ENCODE data around the gene EFNA1. TPM values are rescaled to one million over a fixed set of nuclear protein-coding genes. Genes with fewer than 3 reads are reported as not detected.

Gene EFNA1
- total and polyA plus RNA-seq, 2 of the 13 experiments (the other 11 are each of a cell fraction or from before 2014, with no cell fraction given): 81.8 to 874 TPM

DNA sequence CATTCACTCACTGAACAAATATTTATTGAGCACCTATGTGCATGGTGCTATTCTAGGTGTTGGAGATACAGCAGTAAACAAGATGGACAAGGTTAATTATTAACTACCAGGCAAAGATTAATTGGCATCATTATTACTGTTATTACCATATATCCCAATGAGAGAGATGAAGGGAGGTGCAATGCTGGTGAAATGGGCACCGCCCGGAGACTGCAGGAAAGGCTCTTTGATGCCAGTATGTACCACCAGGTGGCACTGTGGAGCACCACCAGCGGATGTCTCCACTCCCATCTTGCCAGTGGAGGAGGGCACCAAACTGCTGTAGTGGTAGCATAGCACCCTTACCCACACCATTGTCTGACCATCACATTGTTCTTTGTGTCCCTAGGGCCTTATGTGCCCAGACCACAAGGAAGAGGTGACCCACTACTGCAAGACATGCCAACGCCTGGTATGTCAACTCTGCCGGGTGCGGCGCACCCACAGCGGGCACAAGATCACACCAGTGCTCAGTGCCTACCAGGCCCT is 48.9 kb downstream of the EFNA1 start (continued):
- TF ChIP-seq XBP1 (CRISPR knock-in tag; IDR thresholded peaks at IDR 0.05) (no peak), HIVEP1 (CRISPR knock-in tag; IDR thresholded peaks at IDR 0.05) (no peak), ZNF460 (CRISPR knock-in tag; IDR thresholded peaks at IDR 0.05; ENCODE audit: borderline replicate concordance) (no peak), KDM4B (CRISPR knock-in tag; IDR thresholded peaks at IDR 0.05) (no peak), KLF15 (CRISPR knock-in tag; IDR thresholded peaks at IDR 0.05; ENCODE audit: borderline replicate concordance) (no peak), ZNF782 (CRISPR knock-in tag; IDR thresholded peaks at IDR 0.05; ENCODE audit: borderline replicate concordance) (no peak), ESRRA (CRISPR knock-in tag; IDR thresholded peaks at IDR 0.05; ENCODE audit: low read depth) (no peak), ZNF34 (CRISPR knock-in tag; IDR thresholded peaks at IDR 0.05; ENCODE audit: borderline replicate concordance) (no peak), KLF11 (CRISPR knock-in tag; IDR thresholded peaks at IDR 0.05) (no peak), NFE2L1 (CRISPR knock-in tag; IDR thresholded peaks at IDR 0.05; ENCODE audit: borderline replicate concordance) (no peak), ETV5 (CRISPR knock-in tag; IDR thresholded peaks at IDR 0.05; ENCODE audit: borderline replicate concordance) (peak; percentile 41; the same call in 1 of the 2 replicates), HCFC1 (IDR thresholded peaks at IDR 0.05; ENCODE audit: low read depth, low read length) (no peak), CBX1 (IDR thresholded peaks at IDR 0.05; ENCODE audit: low read depth) (no peak), ZNF577 (CRISPR knock-in tag; IDR thresholded peaks at IDR 0.05; ENCODE audit: borderline replicate concordance, low read depth) (no peak), MEIS1 (CRISPR knock-in tag; IDR thresholded peaks at IDR 0.05; ENCODE audit: borderline replicate concordance) (no peak), RORA (CRISPR knock-in tag; IDR thresholded peaks at IDR 0.05) (no peak), FOXK2 (IDR thresholded peaks at IDR 0.05) (no peak), KDM5B (CRISPR knock-in tag; IDR thresholded peaks at IDR 0.05; ENCODE audit: borderline replicate concordance) (0 out of 2 replicates have a peak, but pooled peaks have one; percentile 42), ZKSCAN8 (CRISPR knock-in tag; IDR thresholded peaks at IDR 0.05; ENCODE audit: borderline replicate concordance) (no peak)
- TF ChIP-seq, protein P1, sequence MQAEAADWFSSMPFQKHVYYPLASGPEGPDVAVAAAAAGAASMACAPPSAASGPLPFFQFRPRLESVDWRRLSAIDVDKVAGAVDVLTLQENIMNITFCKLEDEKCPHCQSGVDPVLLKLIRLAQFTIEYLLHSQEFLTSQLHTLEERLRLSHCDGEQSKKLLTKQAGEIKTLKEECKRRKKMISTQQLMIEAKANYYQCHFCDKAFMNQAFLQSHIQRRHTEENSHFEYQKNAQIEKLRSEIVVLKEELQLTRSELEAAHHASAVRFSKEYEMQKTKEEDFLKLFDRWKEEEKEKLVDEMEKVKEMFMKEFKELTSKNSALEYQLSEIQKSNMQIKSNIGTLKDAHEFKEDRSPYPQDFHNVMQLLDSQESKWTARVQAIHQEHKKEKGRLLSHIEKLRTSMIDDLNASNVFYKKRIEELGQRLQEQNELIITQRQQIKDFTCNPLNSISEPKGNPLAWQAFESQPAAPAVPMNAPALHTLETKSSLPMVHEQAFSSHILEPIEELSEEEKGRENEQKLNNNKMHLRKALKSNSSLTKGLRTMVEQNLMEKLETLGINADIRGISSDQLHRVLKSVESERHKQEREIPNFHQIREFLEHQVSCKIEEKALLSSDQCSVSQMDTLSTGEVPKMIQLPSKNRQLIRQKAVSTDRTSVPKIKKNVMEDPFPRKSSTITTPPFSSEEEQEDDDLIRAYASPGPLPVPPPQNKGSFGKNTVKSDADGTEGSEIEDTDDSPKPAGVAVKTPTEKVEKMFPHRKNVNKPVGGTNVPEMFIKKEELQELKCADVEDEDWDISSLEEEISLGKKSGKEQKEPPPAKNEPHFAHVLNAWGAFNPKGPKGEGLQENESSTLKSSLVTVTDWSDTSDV (CRISPR knock-in tag; IDR thresholded peaks at IDR 0.05): no peak
- TF ChIP-seq, protein P2, sequence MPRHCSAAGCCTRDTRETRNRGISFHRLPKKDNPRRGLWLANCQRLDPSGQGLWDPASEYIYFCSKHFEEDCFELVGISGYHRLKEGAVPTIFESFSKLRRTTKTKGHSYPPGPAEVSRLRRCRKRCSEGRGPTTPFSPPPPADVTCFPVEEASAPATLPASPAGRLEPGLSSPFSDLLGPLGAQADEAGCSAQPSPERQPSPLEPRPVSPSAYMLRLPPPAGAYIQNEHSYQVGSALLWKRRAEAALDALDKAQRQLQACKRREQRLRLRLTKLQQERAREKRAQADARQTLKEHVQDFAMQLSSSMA (CRISPR knock-in tag; IDR thresholded peaks at IDR 0.05): no peak
- TF ChIP-seq, protein P3, sequence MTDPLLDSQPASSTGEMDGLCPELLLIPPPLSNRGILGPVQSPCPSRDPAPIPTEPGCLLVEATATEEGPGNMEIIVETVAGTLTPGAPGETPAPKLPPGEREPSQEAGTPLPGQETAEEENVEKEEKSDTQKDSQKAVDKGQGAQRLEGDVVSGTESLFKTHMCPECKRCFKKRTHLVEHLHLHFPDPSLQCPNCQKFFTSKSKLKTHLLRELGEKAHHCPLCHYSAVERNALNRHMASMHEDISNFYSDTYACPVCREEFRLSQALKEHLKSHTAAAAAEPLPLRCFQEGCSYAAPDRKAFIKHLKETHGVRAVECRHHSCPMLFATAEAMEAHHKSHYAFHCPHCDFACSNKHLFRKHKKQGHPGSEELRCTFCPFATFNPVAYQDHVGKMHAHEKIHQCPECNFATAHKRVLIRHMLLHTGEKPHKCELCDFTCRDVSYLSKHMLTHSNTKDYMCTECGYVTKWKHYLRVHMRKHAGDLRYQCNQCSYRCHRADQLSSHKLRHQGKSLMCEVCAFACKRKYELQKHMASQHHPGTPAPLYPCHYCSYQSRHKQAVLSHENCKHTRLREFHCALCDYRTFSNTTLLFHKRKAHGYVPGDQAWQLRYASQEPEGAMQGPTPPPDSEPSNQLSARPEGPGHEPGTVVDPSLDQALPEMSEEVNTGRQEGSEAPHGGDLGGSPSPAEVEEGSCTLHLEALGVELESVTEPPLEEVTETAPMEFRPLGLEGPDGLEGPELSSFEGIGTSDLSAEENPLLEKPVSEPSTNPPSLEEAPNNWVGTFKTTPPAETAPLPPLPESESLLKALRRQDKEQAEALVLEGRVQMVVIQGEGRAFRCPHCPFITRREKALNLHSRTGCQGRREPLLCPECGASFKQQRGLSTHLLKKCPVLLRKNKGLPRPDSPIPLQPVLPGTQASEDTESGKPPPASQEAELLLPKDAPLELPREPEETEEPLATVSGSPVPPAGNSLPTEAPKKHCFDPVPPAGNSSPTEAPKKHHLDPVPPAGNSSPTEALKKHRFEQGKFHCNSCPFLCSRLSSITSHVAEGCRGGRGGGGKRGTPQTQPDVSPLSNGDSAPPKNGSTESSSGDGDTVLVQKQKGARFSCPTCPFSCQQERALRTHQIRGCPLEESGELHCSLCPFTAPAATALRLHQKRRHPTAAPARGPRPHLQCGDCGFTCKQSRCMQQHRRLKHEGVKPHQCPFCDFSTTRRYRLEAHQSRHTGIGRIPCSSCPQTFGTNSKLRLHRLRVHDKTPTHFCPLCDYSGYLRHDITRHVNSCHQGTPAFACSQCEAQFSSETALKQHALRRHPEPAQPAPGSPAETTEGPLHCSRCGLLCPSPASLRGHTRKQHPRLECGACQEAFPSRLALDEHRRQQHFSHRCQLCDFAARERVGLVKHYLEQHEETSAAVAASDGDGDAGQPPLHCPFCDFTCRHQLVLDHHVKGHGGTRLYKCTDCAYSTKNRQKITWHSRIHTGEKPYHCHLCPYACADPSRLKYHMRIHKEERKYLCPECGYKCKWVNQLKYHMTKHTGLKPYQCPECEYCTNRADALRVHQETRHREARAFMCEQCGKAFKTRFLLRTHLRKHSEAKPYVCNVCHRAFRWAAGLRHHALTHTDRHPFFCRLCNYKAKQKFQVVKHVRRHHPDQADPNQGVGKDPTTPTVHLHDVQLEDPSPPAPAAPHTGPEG (CRISPR knock-in tag; IDR thresholded peaks at IDR 0.05): no peak

Measured in HepG2 (cell line).